ENCODE measurements around the gene PLEKHH1.

GRCh38 chr14:67516676-67517075 is 16.4 kb upstream of the PLEKHH1 start:
- TF ChIP-seq CTCF (IDR thresholded peaks at IDR 0.05) (no peak), POLR2A (IDR thresholded peaks at IDR 0.05) (no peak)
